Calu3 (cell line): ENCODE data around the gene OTUD7B. TPM values are rescaled to one million over a fixed set of nuclear protein-coding genes. Genes with fewer than 3 reads are reported as not detected.

Experiments used
- BruUV-seq: library from RNA; stranded (reverse); fragments of 400-500 nt; replicated peaks from 2 replicates; lab custom pipeline; 2021; lab: Mats Ljungman, UMichigan
- CTCF ChIA-PET: fragments of 300-600 bp; sonication (Branson Sonifier 250); formaldehyde crosslinking; loops from one replicate; lab custom pipeline; 2022; ENCODE audit warnings: antibody characterized with exemption; lab: Charles Lee
- DNase-seq: peaks from one replicate; pipeline ENCODE4 v3.0.0; 2022
- H3K27ac Mint-ChIP-seq: one replicate; pipeline ENCODE4 v1.8.0; 2022; ENCODE audit warnings: mixed read lengths; ENCODE audit not compliant: unreplicated experiment
- H3K27me3 Mint-ChIP-seq: one replicate; pipeline ENCODE4 v1.8.0; 2022; ENCODE audit warnings: mixed read lengths; ENCODE audit not compliant: unreplicated experiment
- H3K36me3 Mint-ChIP-seq: one replicate; pipeline ENCODE4 v1.8.0; 2022; ENCODE audit warnings: mild to moderate bottlenecking, moderate library complexity, mixed read lengths; ENCODE audit not compliant: insufficient read depth, unreplicated experiment
- H3K4me1 Mint-ChIP-seq: one replicate; pipeline ENCODE4 v1.8.0; 2022; ENCODE audit warnings: mild to moderate bottlenecking, low read depth, mixed read lengths; ENCODE audit not compliant: unreplicated experiment
- H3K4me3 Mint-ChIP-seq: one replicate; pipeline ENCODE4 v1.8.0; 2022; ENCODE audit warnings: mild to moderate bottlenecking, low read depth, moderate library complexity, mixed read lengths; ENCODE audit not compliant: unreplicated experiment
- H3K9me3 Mint-ChIP-seq: one replicate; pipeline ENCODE4 v1.8.0; 2022; ENCODE audit warnings: low read depth, mixed read lengths; ENCODE audit not compliant: unreplicated experiment
- intact Hi-C: fragments of 100-400 bp; cut with micrococcal nuclease; formaldehyde crosslinking; loops from one replicate; pipeline ENCODE4 v1.10.0; 2022; ENCODE audit not compliant: unreplicated experiment
- total RNA-seq: library from RNA; stranded (reverse); gene quantifications from 2 replicates; pipeline ENCODE4 v1.2.3, GENCODE V29; 2022
- TF ChIP-seq, protein P1 (sequence below): fragments of 200-600 bp; IDR thresholded peaks from one replicate; pipeline ENCODE4 v1.8.0; 2022; ENCODE audit warnings: antibody characterized with exemption; ENCODE audit not compliant: unreplicated experiment

The OTUD7B gene
- total RNA-seq, 1 experiment from 2014 or later = 34.9 TPM

DNA sequence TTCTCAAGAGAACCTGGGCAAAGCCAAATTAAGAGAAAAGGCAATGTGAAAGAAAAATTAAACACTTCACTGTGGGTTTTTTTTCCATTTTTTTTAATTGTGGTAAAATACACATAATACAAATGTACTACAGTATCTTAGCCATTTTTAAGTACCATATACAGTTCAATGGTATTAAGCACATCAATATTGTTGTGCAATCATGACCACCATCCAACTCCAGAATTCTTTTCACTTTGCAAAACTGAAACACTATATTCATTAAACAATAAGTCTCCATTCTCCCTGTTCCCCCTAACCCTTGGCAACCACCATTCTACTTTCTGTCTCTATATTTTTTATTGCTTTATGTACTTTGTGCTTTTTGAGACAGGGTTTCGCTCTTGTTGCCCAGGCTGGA lies 17.8 kb upstream of the OTUD7B start:
- Mint-ChIP-seq H3K4me1 (no peaks in the 10 kb centered on the region), H3K27me3 (no peaks in the 10 kb centered on the region), H3K9me3 (no peaks in the 10 kb centered on the region), H3K4me3 (no peak overlapping the region), H3K36me3 (peaks cover 4% of the 10 kb centered on the region), H3K27ac (no peak overlapping the region)
- no TSS peak for BruUV-seq
- TF ChIP-seq, protein P1, sequence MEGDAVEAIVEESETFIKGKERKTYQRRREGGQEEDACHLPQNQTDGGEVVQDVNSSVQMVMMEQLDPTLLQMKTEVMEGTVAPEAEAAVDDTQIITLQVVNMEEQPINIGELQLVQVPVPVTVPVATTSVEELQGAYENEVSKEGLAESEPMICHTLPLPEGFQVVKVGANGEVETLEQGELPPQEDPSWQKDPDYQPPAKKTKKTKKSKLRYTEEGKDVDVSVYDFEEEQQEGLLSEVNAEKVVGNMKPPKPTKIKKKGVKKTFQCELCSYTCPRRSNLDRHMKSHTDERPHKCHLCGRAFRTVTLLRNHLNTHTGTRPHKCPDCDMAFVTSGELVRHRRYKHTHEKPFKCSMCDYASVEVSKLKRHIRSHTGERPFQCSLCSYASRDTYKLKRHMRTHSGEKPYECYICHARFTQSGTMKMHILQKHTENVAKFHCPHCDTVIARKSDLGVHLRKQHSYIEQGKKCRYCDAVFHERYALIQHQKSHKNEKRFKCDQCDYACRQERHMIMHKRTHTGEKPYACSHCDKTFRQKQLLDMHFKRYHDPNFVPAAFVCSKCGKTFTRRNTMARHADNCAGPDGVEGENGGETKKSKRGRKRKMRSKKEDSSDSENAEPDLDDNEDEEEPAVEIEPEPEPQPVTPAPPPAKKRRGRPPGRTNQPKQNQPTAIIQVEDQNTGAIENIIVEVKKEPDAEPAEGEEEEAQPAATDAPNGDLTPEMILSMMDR = no peak
- DNase-seq = no peak
- intact Hi-C loops = no loop called here
- CTCF ChIA-PET = no interaction called here

DNA sequence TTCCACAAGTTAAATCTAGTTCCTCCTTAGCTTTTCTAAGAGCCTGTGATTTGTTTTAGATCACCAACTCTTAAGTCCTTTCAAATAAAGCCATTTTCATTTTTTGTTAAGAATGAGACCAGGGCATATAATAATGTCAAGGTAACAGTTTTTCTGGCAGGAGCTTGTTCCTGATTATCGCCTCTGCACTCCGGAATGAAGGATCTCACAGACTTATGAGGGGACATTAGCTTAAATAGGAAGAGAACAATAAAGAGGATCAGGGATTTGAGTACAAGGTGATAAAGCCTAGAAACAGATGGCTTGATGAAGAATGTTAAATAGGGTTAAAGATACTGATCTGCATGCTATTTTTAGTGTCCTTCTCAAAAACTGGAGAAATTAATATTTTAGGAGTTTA lies 13.6 kb upstream of the OTUD7B start:
- intact Hi-C loops = no loop called here
- Mint-ChIP-seq H3K27me3 (no peaks in the 10 kb centered on the region), H3K4me3 (no peak overlapping the region), H3K27ac (no peak overlapping the region), H3K9me3 (no peaks in the 10 kb centered on the region), H3K4me1 (peaks cover 17% of the 10 kb centered on the region), H3K36me3 (peaks cover 8% of the 10 kb centered on the region)
- no TSS peak for BruUV-seq
- no peak for DNase-seq
- TF ChIP-seq, protein P1 = no peak
- CTCF ChIA-PET = no interaction called here

- Mint-ChIP-seq H3K4me1 (peaks cover 32% of the 10 kb centered on the region), H3K9me3 (no peaks in the 10 kb centered on the region), H3K27ac (no peak overlapping the region), H3K27me3 (no peaks in the 10 kb centered on the region), H3K36me3 (peaks cover 4% of the 10 kb centered on the region), H3K4me3 (no peak overlapping the region)
- TF ChIP-seq, protein P1 = no peak
- no TSS peak for BruUV-seq
- CTCF ChIA-PET = interaction anchor here (0.6 kb wide), 1 partner anchor 12 kb away, joined by 3 read pairs; the partner anchor contains the start of gene OTUD7B
- intact Hi-C loops = no loop called here
- DNase-seq = no peak
These were observed 11.8 kb upstream of the OTUD7B start for GRCh38 chr1:150022357-150022756.

GRCh38 chr1:150021191-150021694 lies 10.7 kb upstream of the OTUD7B start:
- intact Hi-C loops = no loop called here
- CTCF ChIA-PET = interaction anchor here (1.0 to 1.5 kb wide), 2 partner anchors 10 to 11 kb away, joined by 3 to 7 read pairs; partner anchors contain the start of gene OTUD7B
- peak overlapping the region; percentile 66 for H3K27ac Mint-ChIP-seq

More at GRCh38 chr1:150021191-150021694, 10.7 kb upstream of the OTUD7B start:
- TF ChIP-seq, protein P1 = no peak
- DNase-seq = peak; percentile 28
- BruUV-seq = no TSS peak
- H3K4me3 Mint-ChIP-seq = peak overlapping the region; percentile 37
- H3K36me3 Mint-ChIP-seq = peaks cover 6% of the 10 kb centered on the region
- no peaks in the 10 kb centered on the region for H3K27me3 Mint-ChIP-seq
- H3K9me3 Mint-ChIP-seq = no peaks in the 10 kb centered on the region
- H3K4me1 Mint-ChIP-seq = peaks cover 43% of the 10 kb centered on the region
